ENCODE measurements around the gene ST6GAL1.

- no peak for TF ChIP-seq CTCF (IDR thresholded peaks at IDR 0.05; ENCODE audit: low read depth, low read length)
- no peak for TF ChIP-seq MAX (IDR thresholded peaks at IDR 0.05; ENCODE audit: low read depth, low read length)
- no peak for TF ChIP-seq POLR2A (IDR thresholded peaks at IDR 0.05; ENCODE audit: extremely low read depth, insufficient read length)
- TF ChIP-seq MYC (IDR thresholded peaks at IDR 0.05; ENCODE audit: low read depth, low read length), result no peak
Observed at GRCh38 chr3:187061748-187062147, 131.4 kb downstream of the ST6GAL1 start.

Measured in NB4 (cell line).